Neural cell (in vitro differentiated cells): ENCODE measurements around the gene GUCD1.

Experiments used
- EP300 ChIP-seq: fragments of 450-650 bp; conservative IDR thresholded peaks from 2 replicates; pipeline ENCODE4 v1.6.1; 2014; ENCODE audit warnings: antibody characterized with exemption, mild to moderate bottlenecking, moderate library complexity; ENCODE audit not compliant: poor library complexity, severe bottlenecking
- EZH2 ChIP-seq: fragments of 200-600, 300-800 bp; shearing (Covaris generic), sonication (generic); IDR thresholded peaks from 2 replicates; pipeline ENCODE4 v1.6.1; 2014; ENCODE audit warnings: antibody characterized with exemption, low read length, borderline replicate concordance, mild to moderate bottlenecking; ENCODE audit not compliant: insufficient read depth, poor library complexity, severe bottlenecking
- MXI1 ChIP-seq: fragments of 450-650 bp; conservative IDR thresholded peaks from 2 replicates; pipeline ENCODE4 v1.6.1; 2014; ENCODE audit warnings: antibody characterized with exemption, mild to moderate bottlenecking; ENCODE audit not compliant: poor library complexity, severe bottlenecking
- POLR2AphosphoS5 ChIP-seq: IDR thresholded peaks from 2 replicates; pipeline ENCODE4 v1.6.1; 2012
- RAD21 ChIP-seq: fragments of 450-650 bp; conservative IDR thresholded peaks from 2 replicates; pipeline ENCODE4 v1.6.1; 2014; ENCODE audit warnings: antibody characterized with exemption, mild to moderate bottlenecking, moderate library complexity
- SMC3 ChIP-seq: fragments of 450-650 bp; conservative IDR thresholded peaks from 2 replicates; pipeline ENCODE4 v1.6.1; 2014; ENCODE audit warnings: antibody characterized with exemption, mild to moderate bottlenecking, moderate library complexity; ENCODE audit not compliant: poor library complexity
- TAF1 ChIP-seq: IDR thresholded peaks from 2 replicates; pipeline ENCODE4 v1.6.1; 2012; ENCODE audit warnings: low read depth
- TF ChIP-seq, protein P1 (sequence below): fragments of 450-650 bp; IDR thresholded peaks from 2 replicates; pipeline ENCODE4 v1.5.1; 2014; ENCODE audit warnings: antibody characterized with exemption, mild to moderate bottlenecking, moderate library complexity; ENCODE audit not compliant: poor library complexity, severe bottlenecking
- TF ChIP-seq, protein P2 (sequence below): IDR thresholded peaks from 2 replicates; pipeline ENCODE4 v1.6.1; 2012; ENCODE audit warnings: borderline replicate concordance

DNA sequence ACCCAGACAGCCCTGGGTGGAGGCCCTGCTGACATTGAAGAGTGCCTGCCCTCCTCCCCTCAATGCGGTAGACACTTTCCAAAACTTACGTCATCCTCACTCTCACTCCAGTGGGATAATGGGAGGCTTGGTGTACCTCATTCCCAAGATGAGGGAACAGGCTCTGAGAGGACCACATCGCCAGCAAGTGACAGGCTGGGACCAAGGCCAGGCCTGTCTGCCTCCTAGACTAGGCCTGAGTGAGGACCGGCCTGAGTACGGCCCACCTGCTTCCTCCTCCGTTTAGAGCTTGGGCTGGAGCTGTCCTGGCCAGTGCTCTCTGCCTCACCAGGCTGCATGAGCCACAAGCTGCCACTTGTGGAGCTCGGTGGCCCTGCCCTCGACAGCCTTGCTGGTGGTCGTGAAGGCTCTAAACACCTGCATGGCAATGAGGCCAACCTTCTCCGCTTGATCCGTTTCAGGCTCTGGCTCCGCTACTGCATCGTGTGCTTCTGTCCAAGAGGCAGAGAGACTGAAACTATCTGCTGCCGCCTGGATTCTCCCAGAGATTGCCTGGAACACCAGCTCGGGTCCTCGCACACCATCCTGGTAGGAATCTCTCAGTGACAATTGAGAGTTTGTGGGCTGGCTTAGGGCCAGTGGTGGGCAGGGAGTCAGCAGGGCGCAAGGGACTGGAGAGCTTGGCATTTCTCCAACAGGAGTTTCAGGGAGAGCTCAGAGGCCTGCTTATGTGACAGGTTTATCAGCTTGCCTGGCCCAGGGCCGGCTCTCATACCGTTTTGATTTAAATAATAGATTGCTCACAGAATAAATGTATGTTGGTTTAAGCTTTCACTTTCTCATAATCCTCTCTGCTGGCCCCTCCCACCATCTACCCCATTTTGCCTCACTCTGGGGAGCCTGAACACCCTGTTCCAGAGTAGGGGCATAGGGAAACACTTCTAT is 28.6 kb upstream of the GUCD1 start:
- TF ChIP-seq, protein P1, sequence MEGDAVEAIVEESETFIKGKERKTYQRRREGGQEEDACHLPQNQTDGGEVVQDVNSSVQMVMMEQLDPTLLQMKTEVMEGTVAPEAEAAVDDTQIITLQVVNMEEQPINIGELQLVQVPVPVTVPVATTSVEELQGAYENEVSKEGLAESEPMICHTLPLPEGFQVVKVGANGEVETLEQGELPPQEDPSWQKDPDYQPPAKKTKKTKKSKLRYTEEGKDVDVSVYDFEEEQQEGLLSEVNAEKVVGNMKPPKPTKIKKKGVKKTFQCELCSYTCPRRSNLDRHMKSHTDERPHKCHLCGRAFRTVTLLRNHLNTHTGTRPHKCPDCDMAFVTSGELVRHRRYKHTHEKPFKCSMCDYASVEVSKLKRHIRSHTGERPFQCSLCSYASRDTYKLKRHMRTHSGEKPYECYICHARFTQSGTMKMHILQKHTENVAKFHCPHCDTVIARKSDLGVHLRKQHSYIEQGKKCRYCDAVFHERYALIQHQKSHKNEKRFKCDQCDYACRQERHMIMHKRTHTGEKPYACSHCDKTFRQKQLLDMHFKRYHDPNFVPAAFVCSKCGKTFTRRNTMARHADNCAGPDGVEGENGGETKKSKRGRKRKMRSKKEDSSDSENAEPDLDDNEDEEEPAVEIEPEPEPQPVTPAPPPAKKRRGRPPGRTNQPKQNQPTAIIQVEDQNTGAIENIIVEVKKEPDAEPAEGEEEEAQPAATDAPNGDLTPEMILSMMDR = no peak
- no peak for TF ChIP-seq POLR2AphosphoS5
- TF ChIP-seq, protein P2, sequence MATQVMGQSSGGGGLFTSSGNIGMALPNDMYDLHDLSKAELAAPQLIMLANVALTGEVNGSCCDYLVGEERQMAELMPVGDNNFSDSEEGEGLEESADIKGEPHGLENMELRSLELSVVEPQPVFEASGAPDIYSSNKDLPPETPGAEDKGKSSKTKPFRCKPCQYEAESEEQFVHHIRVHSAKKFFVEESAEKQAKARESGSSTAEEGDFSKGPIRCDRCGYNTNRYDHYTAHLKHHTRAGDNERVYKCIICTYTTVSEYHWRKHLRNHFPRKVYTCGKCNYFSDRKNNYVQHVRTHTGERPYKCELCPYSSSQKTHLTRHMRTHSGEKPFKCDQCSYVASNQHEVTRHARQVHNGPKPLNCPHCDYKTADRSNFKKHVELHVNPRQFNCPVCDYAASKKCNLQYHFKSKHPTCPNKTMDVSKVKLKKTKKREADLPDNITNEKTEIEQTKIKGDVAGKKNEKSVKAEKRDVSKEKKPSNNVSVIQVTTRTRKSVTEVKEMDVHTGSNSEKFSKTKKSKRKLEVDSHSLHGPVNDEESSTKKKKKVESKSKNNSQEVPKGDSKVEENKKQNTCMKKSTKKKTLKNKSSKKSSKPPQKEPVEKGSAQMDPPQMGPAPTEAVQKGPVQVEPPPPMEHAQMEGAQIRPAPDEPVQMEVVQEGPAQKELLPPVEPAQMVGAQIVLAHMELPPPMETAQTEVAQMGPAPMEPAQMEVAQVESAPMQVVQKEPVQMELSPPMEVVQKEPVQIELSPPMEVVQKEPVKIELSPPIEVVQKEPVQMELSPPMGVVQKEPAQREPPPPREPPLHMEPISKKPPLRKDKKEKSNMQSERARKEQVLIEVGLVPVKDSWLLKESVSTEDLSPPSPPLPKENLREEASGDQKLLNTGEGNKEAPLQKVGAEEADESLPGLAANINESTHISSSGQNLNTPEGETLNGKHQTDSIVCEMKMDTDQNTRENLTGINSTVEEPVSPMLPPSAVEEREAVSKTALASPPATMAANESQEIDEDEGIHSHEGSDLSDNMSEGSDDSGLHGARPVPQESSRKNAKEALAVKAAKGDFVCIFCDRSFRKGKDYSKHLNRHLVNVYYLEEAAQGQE = no peak
- no peak for TF ChIP-seq TAF1
- TF ChIP-seq EP300 = no peak
- no peak for TF ChIP-seq EZH2
- TF ChIP-seq MXI1 = no peak
- no peak for TF ChIP-seq SMC3
- no peak for TF ChIP-seq RAD21
